Suprapubic skin (tissue), 4 donors: ENCODE results near the gene HID1. TPM values are rescaled to one million over a fixed set of nuclear protein-coding genes. Genes with fewer than 3 reads are reported as not detected.

Source experiments
- DNase-seq, 2 donors: peaks; one replicate each; pipeline ENCODE4 v3.0.0-alpha.2; 2019; ENCODE audit warnings: low spot score in 2 of 2
- H3K27ac ChIP-seq: fragments of 200-600 bp; sonication (generic); one replicate; pipeline ENCODE4 v1.5.1; 2019
- H3K27me3 ChIP-seq: fragments of 200-600 bp; sonication (generic); one replicate; pipeline ENCODE4 v1.5.1; 2019
- H3K36me3 ChIP-seq: fragments of 200-600 bp; sonication (generic); one replicate; pipeline ENCODE4 v1.5.1; 2019
- H3K4me1 ChIP-seq: fragments of 200-600 bp; sonication (generic); one replicate; pipeline ENCODE4 v1.5.1; 2019
- H3K4me3 ChIP-seq: fragments of 200-600 bp; sonication (generic); one replicate; pipeline ENCODE4 v1.5.1; 2019; ENCODE audit warnings: mild to moderate bottlenecking
- H3K9me3 ChIP-seq: fragments of 200-600 bp; sonication (generic); one replicate; pipeline ENCODE4 v1.5.1; 2019
- CTCF ChIP-seq, 2 donors: fragments of 200-600 bp in 1 of 2; fragments of 450-650 bp in 1 of 2; sonication (generic) in 1 of 2; IDR thresholded peaks; one replicate each; pipeline ENCODE4 v1.5.1; 2016 to 2019; ENCODE audit warnings: antibody characterized with exemption in 2 of 2, mild to moderate bottlenecking in 1 of 2, moderate library complexity in 1 of 2
- EP300 ChIP-seq: sonication (generic); formaldehyde crosslinking; IDR thresholded peaks from one replicate; pipeline ENCODE4 v1.6.1; 2017; ENCODE audit warnings: antibody characterized with exemption
- POLR2A ChIP-seq, 2 donors: fragments of 450-650 bp; IDR thresholded peaks; one replicate each; pipeline ENCODE4 v1.6.1; 2017; ENCODE audit warnings: antibody characterized with exemption in 2 of 2, mild to moderate bottlenecking in 2 of 2, moderate library complexity in 2 of 2
- POLR2AphosphoS5 ChIP-seq, 3 donors: sonication (generic); formaldehyde crosslinking; IDR thresholded peaks; one replicate each; pipeline ENCODE4 v1.6.1; 2017; ENCODE audit warnings: antibody characterized with exemption in 3 of 3
- WGBS: methylation state at CpG from one replicate; pipeline ENCODE4 v1.1.5; 2018; 5-methylcytosine and 5-hydroxymethylcytosine counted together
- total RNA-seq, 4 donors: library from RNA; depleted of rRNA; stranded (reverse); fragments of >200 nt; gene quantifications; one replicate each; pipeline ENCODE4 v1.1.0, GENCODE V29; 2016

HID1 gene
- total RNA-seq, 4 donors from 2014 or later = 3.4 to 13.7 (median 9.5) TPM

GRCh38 chr17:74981979-74982662 is 9.6 kb upstream of the HID1 start:
- H3K9me3 ChIP-seq = no peaks in the 10 kb centered on the region
- peaks cover 18% of the 10 kb centered on the region for H3K4me1 ChIP-seq
- 1% methylated on average over 35 of the region's 61 CpGs for WGBS
- no peaks in the 10 kb centered on the region for H3K36me3 ChIP-seq
- no peaks in the 10 kb centered on the region for H3K27me3 ChIP-seq
- peak overlapping the region; percentile 75 for H3K27ac ChIP-seq
- DNase-seq = peak; percentile 83
- peak overlapping the region; percentile 51 for H3K4me3 ChIP-seq
- TF ChIP-seq POLR2A (IDR thresholded peaks at IDR 0.05) (no peak), POLR2AphosphoS5 (IDR thresholded peaks at IDR 0.05) (peak in 1 of 3 donors; percentile 34)

- DNase-seq = no peak
- Histone ChIP-seq H3K27ac (peak overlapping the region; percentile 75), H3K36me3 (no peaks in the 10 kb centered on the region), H3K27me3 (no peaks in the 10 kb centered on the region), H3K4me3 (peak overlapping the region; percentile 51), H3K4me1 (peaks cover 13% of the 10 kb centered on the region), H3K9me3 (no peaks in the 10 kb centered on the region)
- 45% methylated on average over 16 of the region's 16 CpGs for WGBS
- TF ChIP-seq POLR2AphosphoS5 (IDR thresholded peaks at IDR 0.05) (no peak), POLR2A (IDR thresholded peaks at IDR 0.05) (no peak), EP300 (no peak), CTCF (IDR thresholded peaks at IDR 0.05) (no peak)
These were observed 8.9 kb upstream of the HID1 start for GRCh38 chr17:74981318-74981978.

- Histone ChIP-seq H3K27ac (no peak overlapping the region), H3K9me3 (no peaks in the 10 kb centered on the region), H3K27me3 (peaks cover 4% of the 10 kb centered on the region), H3K36me3 (no peaks in the 10 kb centered on the region), H3K4me1 (peaks cover 13% of the 10 kb centered on the region), H3K4me3 (no peak overlapping the region)
- TF ChIP-seq CTCF (IDR thresholded peaks at IDR 0.05) (no peak), EP300 (no peak), POLR2A (IDR thresholded peaks at IDR 0.05) (no peak), POLR2AphosphoS5 (IDR thresholded peaks at IDR 0.05) (no peak)
- DNase-seq = no peak
- WGBS = 86% methylated on average over 17 of the region's 17 CpGs
These were observed 7.0 kb upstream of the HID1 start for GRCh38 chr17:74979408-74980146.

- H3K36me3 ChIP-seq = no peaks in the 10 kb centered on the region
- WGBS = 87% methylated on average over 3 of the region's 3 CpGs
- H3K9me3 ChIP-seq = no peaks in the 10 kb centered on the region
- DNase-seq = no peak
- no peak overlapping the region for H3K27ac ChIP-seq
- peaks cover 14% of the 10 kb centered on the region for H3K27me3 ChIP-seq
- TF ChIP-seq POLR2AphosphoS5 (IDR thresholded peaks at IDR 0.05) = no peak
- no peak for TF ChIP-seq EP300
- no peak for TF ChIP-seq CTCF (IDR thresholded peaks at IDR 0.05)
- no peak for TF ChIP-seq POLR2A (IDR thresholded peaks at IDR 0.05)
- peaks cover 13% of the 10 kb centered on the region for H3K4me1 ChIP-seq
- H3K4me3 ChIP-seq = no peak overlapping the region
These were observed 5.7 kb upstream of the HID1 start for GRCh38 chr17:74978240-74978639.

- DNase-seq = no peak
- Histone ChIP-seq H3K27me3 (peaks cover 18% of the 10 kb centered on the region), H3K9me3 (no peaks in the 10 kb centered on the region), H3K4me1 (peaks cover 15% of the 10 kb centered on the region), H3K4me3 (no peak overlapping the region), H3K36me3 (no peaks in the 10 kb centered on the region), H3K27ac (no peak overlapping the region)
- TF ChIP-seq EP300 (no peak), POLR2AphosphoS5 (IDR thresholded peaks at IDR 0.05) (no peak), CTCF (IDR thresholded peaks at IDR 0.05) (no peak), POLR2A (IDR thresholded peaks at IDR 0.05) (no peak)
- 95% methylated on average over 3 of the region's 3 CpGs for WGBS
These were observed 5.2 kb upstream of the HID1 start for GRCh38 chr17:74977802-74978201.
